Stimulated activated CD8-positive, alpha-beta memory T cell treated with anti-CD3 and anti-CD28 coated beads, Interleukin-12 subunit alpha, Interleukin-12 subunit beta, amount 100 ng/mL, for 24 hours (primary cell): Measurements from ENCODE around the gene BIN1.
A peak's percentile ranks its signal among the peaks of the same experiment; 100 is the strongest.

Experiments
- DNase-seq: peaks from one replicate; pipeline ENCODE4 v3.0.0-alpha.2; 2020; ENCODE audit errors: extremely low read depth

Gene BIN1

DNA sequence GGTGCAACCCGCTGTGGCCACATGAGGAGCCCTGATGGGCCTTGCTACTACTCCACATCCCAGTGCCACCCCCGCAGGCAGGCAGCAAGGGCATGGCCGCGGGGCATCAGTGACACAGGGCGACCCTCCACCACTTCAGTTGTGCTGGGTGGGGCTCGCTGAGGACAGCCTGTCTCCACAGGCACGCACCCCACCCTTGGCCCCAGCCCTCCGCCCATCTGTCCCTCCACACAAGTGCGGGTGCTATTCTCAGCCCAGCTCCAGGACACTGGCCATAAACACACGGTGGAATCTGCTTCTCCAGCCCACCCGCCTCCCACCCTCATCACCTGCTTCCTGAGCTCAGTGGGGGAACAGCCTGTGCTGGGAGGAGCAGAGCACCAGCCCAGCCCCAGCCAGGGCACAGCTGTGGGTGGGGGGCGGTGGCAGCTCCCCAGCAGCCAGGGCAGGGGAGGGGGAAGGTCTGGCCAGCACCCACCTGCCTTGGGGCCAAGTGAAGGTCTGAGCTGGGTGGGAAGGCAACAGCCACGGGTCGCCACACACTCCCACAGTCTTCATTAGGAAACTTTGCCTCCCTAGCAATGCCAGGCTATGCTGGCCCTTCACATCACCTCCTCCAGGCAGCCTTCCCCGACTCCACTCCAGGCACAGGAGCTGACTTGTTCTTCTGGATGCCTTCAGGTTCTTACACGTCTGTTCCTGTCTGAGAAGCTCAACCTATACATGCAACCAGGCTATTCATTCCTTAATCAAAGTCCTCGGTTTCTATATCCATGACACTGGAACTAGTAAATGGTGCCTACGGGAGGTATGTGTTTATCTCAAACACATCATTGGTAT is 16.5 kb downstream of the BIN1 start:
- DNase-seq: no peak

DNA sequence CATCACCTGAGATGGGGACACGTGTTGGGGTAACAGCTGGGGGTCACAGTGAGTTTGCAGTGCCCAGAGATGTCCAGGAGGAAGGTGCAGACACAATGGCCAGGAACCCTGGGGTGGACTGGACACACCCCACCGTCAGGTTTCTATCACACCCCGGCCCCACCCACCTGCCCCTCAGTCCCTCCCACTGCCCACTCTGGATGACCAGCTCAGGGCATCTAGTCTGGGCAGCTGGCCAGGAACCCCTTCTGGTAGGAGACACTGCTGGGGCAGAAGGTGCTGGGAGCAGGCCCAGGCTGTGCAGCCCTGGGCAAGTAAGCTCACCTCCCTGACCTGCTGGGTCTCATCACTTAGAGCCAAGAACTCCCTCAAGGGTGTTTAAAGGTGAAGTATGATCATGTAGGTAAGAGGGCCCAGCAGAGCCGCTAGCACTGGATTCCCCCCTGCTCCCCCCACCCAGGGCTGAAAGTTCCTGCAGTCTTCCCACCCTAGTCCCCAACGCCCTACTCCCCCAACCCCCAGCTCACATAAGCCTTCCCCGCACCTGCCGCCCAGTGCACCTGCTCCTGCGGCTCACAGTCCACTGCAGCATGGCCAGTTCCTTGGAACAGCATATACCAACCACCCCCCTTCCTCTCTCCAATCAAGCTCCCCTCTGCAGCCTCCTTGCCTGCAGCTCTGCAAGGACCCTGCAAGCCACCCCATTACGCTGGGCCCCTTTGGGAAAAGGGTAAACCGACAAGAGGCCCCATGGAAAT is 17.3 kb downstream of the BIN1 start:
- DNase-seq: no peak

DNA sequence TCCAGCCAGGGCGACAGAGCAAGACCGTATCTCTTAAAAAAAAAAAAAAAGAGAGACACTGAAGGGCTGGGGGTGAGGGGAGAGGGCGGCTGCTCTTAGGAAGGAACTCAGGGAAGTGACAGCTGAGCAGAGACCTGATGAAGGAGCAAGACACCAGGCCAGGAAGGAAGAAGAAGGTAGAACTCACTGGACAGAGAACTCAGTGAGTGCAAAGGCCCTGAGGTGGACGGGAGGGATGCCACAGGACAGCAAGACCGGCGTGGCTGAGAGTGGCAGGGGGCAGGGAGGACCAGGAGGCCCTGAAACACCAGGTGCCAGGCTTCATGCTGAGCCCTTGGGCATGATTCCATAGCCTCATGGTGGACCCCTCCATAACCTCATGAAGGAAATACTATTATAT is 18.2 kb downstream of the BIN1 start:
- no peak for DNase-seq

DNA sequence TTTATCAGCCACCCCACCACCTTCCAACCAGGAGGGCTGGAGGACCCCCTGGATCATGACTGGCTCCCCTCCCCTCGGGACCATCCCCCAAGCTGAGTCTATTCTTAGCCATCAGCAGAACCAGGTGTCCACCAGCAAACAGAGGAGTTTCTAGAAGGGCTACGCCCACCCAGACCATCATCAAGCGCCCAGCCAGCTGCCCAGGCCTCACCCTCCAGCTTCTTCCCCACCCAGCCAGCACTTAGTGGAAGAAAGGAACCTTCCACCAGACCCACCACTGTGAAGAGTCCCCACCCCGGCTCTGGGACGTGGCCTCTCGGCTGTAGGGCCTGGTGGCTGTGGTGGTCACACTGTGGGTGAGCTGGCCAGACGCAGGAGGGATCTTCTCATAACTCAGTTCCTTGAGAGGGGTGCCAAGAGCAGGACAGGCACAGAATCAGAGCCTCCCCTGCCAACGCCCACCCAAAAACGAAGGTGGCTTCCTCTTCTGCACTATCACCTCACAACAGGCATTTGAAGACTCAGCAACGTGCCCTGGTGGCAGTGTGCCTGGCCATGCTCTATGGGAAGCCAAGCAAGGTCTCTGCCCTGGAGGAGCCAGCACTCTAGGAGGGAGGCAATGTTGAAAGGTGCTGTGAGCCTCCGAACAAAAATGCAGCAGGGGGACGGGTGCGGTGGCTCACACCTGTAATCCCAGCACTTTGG is 19.0 kb downstream of the BIN1 start:
- DNase-seq: no peak

DNA sequence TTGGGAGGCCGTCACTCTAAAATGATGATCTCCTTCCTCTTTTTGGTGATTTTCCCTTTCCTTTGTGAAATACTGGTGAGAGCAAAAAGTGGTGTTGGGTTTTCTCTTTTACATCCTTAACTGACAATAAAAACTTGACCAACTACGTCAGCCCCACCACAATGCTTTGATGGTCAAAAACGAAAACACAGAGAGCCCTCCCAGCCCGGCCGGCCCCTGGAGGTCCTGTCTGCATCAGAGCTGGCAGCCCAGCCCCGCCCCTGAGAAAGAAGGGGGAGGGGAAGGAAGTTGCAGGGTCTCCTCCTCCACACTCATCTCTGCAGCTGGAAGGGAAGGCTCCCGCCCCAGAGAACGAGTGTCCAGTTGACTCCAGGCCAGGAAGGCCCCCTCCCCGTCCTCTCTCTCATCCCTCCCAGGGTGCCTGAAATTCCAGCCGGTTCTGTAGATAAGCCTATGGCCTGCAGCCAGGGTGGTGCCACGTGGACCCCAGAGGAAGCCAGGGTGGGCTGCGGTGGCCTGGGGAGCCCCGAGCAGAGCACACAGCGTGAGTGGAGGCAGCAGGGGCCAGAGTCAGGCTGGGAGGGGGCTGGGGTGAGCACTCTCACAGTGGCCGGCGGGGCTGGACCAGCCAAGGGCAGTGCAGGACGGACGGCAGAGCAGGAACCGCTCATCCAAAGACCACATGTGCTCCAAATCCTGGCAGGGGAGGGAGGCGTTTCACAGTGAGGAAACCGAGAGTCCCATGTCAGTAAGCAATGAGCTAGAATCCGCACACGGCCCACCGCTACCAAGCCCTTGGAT is 19.8 kb downstream of the BIN1 start:
- DNase-seq: no peak

DNA sequence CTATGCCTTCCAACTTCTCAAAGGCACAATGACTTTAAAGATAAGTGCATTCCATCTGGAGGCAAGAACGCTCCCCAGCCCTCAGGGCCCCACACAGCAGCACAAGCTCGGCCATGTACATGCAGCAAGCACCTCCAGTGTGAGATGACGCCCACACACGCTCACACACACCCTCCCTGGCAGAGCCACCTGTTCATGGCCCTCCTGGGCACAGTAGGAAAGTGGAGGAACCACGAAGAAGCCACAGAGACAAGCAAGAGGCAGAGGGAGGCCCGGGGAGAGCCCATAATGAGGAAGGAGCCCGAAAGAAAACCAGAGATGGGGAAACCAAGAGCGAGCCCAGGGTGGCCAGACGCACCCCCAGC is 21.7 kb downstream of the BIN1 start:
- no peak for DNase-seq

DNA sequence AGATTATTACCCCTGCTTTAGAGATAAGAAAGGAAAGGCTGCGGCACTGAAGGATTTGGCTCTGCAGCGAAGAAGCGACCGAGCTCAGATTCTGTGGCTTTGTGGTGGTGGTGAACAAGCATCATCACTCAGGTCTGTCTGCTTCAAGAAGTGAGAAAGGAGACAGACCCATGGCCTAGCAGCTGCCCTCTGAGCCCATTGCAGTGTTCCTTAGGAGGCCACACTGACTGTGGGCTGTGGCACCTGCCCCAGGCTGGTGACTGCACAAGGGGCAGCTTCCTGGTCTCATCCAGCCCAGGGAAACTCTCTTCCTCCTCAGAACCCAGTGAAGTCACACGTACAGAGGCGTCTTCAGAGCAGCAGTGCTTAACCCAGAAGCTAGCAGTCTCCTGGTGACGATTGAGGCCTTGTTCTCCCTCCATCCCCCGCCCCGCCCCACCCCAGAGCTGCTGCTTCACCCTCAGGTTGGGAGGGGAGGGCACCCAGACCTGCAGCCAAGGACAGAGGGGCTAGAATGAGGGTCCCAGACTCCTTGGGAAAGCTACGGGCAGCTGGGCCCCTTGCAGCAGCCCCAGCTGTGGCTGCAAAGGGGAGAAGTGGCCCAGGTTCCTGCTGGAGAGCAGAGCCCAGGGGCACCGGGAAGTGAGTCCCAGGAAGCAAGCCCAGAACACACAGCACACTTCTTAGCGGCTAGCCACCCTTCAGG is 22.2 kb downstream of the BIN1 start:
- no peak for DNase-seq

DNA sequence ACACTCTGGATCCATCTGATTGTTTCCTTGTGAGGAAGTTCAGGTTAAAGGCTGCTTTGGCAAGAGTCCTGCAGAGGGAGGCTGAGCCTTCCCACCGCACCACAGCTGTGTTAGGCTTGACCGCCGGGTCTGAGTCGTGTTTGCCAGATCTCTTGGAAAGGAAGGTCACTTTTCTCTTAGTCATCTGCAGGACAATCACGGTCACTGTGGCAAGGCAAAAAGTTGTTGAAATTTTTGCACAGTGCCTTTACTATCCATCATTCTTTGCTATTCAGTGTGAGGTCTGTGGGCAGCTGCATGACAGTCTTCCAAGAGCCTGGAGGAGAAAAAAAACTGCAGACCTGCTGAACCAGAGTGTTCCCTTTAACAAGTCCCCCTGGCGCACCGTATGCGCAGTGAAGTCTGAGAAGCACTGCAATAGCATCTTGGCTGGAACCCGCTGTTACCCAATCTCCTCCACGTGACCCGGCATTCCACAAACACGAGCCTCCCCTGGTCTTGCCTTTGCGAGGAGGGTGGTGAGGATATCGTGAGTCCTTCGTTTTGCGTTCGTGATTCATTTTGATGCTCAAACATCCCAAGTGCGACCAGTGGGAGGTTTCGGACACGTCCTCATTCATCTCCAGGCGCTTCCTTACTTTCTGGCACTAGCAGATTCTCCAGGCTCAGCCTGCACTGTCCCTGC is 23.0 kb downstream of the BIN1 start:
- no peak for DNase-seq

DNA sequence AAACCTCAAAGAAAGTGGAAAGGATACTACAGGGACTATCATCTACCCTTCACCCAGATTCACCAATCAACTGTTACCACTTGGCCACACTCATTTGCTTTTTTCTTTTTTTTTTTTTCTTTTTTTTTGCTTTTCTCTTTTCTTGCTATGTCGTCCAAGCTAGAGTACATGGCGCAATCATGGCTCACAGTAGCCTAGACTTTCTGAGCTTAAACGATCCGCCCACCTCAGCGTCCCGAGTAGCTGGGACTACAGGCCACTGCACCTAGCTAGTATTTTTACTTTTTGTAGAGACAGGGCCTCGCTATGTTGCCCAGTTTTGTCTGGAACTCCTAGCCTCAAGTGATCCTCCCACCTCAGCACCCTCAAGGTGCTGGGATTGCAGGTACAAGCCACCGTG is 24.0 kb downstream of the BIN1 start:
- no peak for DNase-seq

DNA sequence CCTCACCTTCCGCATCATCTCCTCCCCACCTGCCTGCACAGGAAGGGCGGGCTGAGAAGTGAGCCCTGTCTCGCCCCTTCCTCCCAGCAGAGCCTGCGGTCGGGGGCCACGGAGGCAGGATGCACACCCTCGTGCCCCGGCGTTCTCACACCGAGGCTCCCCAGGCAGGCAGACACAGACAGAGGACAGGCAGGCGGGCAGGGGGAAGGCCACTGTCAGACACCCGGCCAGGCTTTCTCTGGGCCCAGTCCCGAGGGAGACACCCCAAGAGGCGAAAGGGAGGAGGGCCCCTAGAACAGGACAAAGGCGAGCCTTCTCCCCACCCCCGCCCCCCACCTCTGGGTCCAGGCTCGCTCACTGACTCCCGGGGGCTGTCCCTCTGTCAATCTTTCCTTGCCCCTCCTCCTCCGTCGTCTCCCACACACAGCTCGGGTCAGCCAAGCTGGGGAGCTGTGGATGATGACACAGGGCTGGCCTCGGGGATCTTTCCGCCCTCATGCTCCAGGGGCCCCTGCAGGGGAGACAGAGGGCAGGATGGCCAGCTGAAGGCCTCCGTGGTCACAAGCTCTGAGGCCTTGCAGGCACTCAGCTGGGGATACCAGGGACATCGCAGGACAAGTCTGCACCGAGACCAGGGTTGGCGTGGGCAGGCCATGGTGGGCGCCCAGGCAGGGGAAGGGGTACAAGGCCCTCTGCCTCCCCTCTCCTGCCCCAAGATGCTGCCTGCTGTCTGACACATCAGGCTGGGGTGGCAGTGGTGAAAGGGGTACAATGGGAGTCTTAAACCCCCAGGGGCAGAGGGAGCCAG is 24.9 kb downstream of the BIN1 start:
- peak; percentile 33 for DNase-seq

DNA sequence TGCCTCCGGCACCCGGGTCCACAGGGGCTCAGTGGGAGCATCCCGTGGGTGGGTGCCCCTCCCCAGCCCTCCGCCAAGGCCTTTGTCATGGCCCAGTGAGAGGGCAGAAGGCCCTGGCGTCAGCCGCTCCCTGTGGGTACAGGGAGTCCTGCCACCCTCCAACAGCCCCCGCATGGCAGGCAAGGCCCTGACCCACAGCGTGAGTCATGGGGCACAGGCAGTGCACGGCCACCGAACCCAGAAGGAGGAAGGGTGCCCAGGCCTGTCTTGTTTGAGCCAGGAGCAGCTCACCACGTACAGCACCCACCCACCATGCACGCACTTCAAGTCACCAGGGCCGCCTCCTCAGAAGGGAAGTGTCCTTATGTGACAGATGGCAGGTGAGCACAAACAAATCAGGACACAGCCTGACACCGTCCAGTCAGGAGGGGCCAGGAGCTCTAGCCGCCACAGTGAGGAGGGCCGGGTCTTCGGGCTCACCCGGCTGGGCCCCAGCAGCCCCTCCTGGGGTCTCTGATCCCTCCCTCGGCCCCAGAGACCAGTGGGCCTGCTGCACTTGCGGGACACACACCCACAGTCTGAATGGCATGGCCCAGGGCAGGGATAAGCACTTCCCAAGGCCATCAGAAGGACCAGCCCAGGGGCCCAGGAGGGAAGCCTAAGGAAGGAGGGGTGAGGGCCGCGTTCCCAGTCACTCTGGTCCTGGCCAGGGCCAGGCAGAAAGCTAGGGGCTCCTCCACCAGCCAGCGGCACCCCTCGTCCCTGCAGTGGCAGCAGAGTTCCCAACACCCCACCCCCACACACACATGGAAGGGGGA is 25.8 kb downstream of the BIN1 start:
- DNase-seq: no peak

DNA sequence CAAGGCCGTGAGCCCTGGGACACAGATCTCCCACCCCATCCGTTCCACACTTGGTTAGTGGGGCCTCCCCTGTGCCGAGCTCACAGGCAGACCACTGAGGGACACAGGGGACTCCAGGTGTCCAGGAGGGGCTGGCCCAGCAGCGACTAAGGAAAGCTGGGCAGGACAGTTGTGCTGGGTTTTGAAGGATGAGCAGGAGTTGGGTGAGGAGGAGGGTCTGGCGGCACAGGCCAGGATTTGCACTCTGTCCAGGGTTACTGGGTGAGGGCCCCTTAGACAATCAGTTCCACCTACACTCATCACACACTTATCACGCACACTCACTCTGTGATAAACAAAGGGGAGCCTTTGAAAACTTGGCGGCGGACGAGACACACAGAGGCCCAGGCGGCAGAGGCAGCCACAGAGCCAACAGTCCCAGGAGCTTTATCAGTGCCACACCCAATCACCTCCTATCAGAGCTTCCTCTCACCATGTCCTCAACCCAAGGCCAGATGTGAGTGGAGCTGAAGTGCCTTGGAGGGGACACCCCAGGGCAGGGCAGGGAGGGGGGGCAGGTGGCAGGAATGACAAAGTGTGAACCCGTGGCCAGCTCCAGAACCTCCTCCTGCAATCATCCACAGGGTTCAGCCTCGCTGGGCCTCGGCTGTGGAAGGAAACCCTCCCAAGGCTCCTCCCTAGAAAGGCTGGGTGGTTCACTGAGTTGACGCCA is 26.6 kb downstream of the BIN1 start:
- peak; percentile 31 for DNase-seq

DNA sequence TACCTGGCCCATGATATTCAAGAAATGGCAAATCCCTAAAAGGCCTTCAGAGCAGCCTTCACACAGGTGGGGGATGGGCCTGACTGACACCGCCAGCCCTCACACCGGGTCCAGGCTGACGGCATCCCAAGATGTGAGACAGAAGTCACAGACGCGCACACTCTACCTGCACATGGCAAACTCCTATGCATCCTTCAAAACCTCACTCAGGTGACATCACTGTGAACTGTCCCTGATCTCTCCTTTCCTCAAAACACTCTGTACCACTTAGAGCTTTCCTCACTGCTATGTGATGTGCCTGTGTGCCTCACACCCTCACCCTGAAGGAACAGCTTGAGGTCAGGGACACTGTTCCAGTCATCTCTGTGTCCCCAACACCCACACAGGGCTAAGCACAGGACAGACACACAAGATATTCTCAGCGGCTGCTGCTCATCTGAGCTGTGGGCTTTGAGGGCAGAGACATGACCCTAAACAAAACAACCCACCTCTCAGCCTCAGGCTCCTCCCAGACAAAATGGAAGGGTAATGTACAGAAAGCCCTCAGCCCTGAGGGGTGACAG is 27.5 kb downstream of the BIN1 start:
- DNase-seq: no peak

DNA sequence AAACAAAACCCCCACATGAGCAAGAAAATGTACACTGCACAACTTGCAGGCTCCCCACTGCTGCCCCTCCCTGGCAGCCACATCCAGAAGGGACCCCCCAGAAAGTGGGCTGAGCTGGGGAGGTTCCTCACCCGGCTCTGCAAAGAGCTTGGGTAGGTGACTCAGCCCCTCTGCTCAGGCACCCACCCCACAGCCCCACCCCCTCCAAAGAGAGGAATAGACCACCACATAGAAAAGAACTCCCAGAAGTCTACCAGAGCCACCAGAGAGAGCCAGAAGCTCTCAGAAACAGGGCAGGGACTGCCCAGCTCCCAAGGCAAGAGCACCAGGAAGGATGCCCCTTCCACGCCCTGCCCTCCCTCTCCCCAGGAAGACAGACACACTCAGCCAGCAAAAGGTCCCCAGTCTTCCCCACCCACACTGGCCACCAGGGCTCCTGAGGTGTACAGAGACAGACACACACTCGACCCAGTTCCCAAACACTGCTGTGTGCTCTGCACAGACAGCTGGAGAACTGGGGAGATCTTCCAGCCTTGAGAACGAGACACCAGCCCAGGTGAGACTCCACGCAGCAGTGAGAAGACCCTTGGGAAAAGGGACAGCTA is 28.2 kb downstream of the BIN1 start:
- DNase-seq: no peak

DNA sequence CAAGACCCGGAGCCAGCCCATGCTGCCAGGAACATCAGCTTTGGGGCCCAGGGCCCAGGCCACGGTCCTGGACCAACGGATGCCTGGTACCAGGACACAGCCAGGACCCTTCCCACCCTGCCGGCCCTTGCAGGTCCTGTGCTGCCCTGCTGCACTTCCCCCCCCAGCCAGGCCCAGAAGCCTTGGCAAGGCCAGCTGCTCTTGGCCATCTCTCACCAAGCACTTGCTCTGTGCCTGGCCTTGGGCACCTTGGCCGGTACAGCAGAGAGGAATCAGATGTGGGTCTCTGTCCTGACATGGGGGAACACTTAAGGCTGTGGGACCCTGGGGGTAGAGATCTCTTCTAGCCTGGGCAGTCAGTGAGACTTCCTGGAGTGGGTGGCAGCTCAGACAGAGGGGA is 28.9 kb downstream of the BIN1 start:
- DNase-seq: no peak

DNA sequence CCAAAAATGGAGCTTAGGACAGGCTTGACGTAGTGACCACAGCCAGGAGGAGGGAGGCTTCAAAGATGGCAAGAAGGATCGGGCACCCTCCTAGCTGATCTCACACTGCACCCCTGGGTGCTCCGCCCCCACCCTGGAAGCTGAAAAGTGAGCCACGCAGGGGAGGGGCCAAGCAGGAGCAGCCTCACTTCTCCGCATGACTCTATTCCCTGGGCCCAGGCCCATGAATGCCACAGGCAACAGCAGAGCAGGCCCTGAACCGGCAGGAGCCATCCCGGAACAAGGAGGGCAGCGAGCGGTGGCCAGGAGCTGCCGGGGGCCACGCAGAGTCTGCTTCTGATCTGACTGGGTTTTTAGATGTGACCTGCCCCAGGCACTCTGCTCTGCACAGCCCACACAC is 30.0 kb downstream of the BIN1 start:
- no peak for DNase-seq

DNA sequence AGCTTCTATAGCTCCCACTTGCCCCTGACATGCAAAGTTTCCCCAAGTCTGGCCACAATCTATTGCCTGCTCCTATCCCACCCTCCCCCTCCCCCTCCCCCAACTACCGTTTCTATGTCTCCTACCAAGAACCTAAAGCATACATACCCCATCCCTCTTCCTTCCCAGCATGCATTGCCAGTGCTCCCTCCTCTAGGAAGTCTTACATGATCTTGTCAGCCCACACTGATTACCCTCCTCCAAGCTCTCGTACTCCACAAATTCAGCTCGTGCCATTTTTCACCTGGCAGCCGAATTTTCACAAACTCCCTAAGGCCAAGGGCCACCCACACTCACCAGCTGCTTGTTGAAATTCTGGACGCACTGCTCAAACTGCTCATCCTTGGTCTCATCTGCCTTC is 30.7 kb downstream of the BIN1 start:
- no peak for DNase-seq

DNA sequence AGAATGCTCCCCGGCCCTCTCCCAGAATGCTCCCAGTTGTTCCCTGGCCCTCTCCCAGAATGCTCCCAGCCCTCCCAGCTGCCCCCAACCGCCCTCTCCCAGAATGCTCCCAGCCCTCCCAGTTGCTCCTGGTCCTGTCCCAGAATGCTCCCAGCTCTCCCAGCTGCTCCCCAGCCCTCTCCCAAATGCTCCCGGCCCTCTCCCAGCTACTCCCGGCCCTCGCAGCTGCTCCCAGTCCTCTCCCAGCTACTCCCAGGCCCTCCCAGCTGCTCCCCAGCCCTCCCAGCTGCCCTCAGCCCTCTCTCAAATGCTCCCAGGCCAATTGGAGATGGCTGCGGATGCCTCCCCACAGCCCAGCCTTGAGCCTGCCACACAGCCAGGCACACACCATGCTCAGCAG is 31.1 kb downstream of the BIN1 start:
- no peak for DNase-seq
